Measurements from ENCODE around the gene PFN3. TPM values are rescaled to one million over a fixed set of nuclear protein-coding genes. Genes with fewer than 3 reads are reported as not detected.
A peak's percentile ranks its signal among the peaks of the same experiment; 100 is the strongest.
"Not testable (repeated sequence)": the region's sequence is repeated elsewhere in the genome, so short reads cannot be mapped to it uniquely, and the experiment has no call there.

PFN3 gene
- total RNA-seq, 2 experiments from 2014 or later: not detected

GRCh38 chr5:177420472-177420871 is 20.0 kb upstream of the PFN3 start:
- H3K4me1 Mint-ChIP-seq (ENCODE audit: low read depth): peaks cover 22% of the 10 kb centered on the region
- POLR2A ChIA-PET: interaction anchor here (0.6 kb wide), 1 partner anchor 14 kb away, joined by 3 read pairs; no protein-coding TSS in a partner anchor
- H3K9me3 Mint-ChIP-seq (ENCODE audit: insufficient read depth); ATAC-seq; CTCF ChIA-PET; H3K27ac Mint-ChIP-seq; H3K4me3 Mint-ChIP-seq; H3K27me3 Mint-ChIP-seq (ENCODE audit: low read depth); H3K36me3 Mint-ChIP-seq (ENCODE audit: low read depth); DNase-seq: not testable (repeated sequence)

- Mint-ChIP-seq H3K4me1 (ENCODE audit: low read depth) (peaks cover 14% of the 10 kb centered on the region), H3K27ac (no peak overlapping the region), H3K27me3 (ENCODE audit: low read depth) (no peaks in the 10 kb centered on the region), H3K36me3 (ENCODE audit: low read depth) (no peaks in the 10 kb centered on the region), H3K9me3 (ENCODE audit: insufficient read depth) (no peaks in the 10 kb centered on the region), H3K4me3 (no peak overlapping the region)
- ChIA-PET POLR2A (interaction anchor here (0.7 to 1.0 kb wide), 2 partner anchors 25 to 27 kb away, joined by 3 read pairs; no protein-coding TSS in a partner anchor), CTCF (interaction anchor here (1.6 kb wide), 2 partner anchors 16 to 28 kb away, joined by 4 to 5 read pairs; no protein-coding TSS in a partner anchor)
- ATAC-seq: no peak
- DNase-seq: no peak
These were observed 18.6 kb upstream of the PFN3 start for GRCh38 chr5:177419046-177419445.

- ATAC-seq; H3K27me3 Mint-ChIP-seq (ENCODE audit: low read depth); DNase-seq; H3K27ac Mint-ChIP-seq; H3K4me3 Mint-ChIP-seq; H3K36me3 Mint-ChIP-seq (ENCODE audit: low read depth); H3K9me3 Mint-ChIP-seq (ENCODE audit: insufficient read depth): not testable (repeated sequence)
- H3K4me1 Mint-ChIP-seq (ENCODE audit: low read depth): peaks cover 26% of the 10 kb centered on the region
- CTCF ChIA-PET: interaction anchor here (1.2 to 5.9 kb wide), 2 partner anchors 13 to 14 kb away, joined by 3 to 50 read pairs; no protein-coding TSS in a partner anchor
- POLR2A ChIA-PET: interaction anchor here (0.6 to 1.4 kb wide), 3 partner anchors 9 to 16 kb away, joined by 3 to 5 read pairs (median 3); partner anchors contain the start of gene GRK6
These were observed 16.6 kb upstream of the PFN3 start for GRCh38 chr5:177417081-177417480.

- H3K27ac Mint-ChIP-seq: no peak overlapping the region
- ChIA-PET CTCF (interaction anchor here (0.9 to 5.9 kb wide), 8 partner anchors 8 to 87 kb away, joined by 3 to 50 read pairs (median 4); partner anchors contain the start of genes GRK6 and PRR7), POLR2A (interaction anchor here (0.6 kb wide), 1 partner anchor 68 kb away, joined by 3 read pairs; no protein-coding TSS in a partner anchor)
- no peak for ATAC-seq
- no peaks in the 10 kb centered on the region for H3K27me3 Mint-ChIP-seq (ENCODE audit: low read depth)
- no peaks in the 10 kb centered on the region for H3K9me3 Mint-ChIP-seq (ENCODE audit: insufficient read depth)
- peaks cover 43% of the 10 kb centered on the region for H3K4me1 Mint-ChIP-seq (ENCODE audit: low read depth)
- H3K36me3 Mint-ChIP-seq (ENCODE audit: low read depth): no peaks in the 10 kb centered on the region
- DNase-seq: no peak
- H3K4me3 Mint-ChIP-seq: no peak overlapping the region
These were observed 14.0 kb upstream of the PFN3 start for GRCh38 chr5:177414481-177414880.

GRCh38 chr5:177412603-177413233 is 12.3 kb upstream of the PFN3 start:
- ChIA-PET POLR2A (no interaction called here), CTCF (interaction anchor here (1.0 to 5.9 kb wide), 4 partner anchors 9 to 43 kb away, joined by 3 to 50 read pairs (median 4); no protein-coding TSS in a partner anchor)
- peak overlapping the region; percentile 10 for H3K4me3 Mint-ChIP-seq
- no peaks in the 10 kb centered on the region for H3K27me3 Mint-ChIP-seq (ENCODE audit: low read depth)
- no peaks in the 10 kb centered on the region for H3K9me3 Mint-ChIP-seq (ENCODE audit: insufficient read depth)
- H3K36me3 Mint-ChIP-seq (ENCODE audit: low read depth): no peaks in the 10 kb centered on the region
- ATAC-seq (peak; percentile 38), DNase-seq (no peak)
- peaks cover 46% of the 10 kb centered on the region for H3K4me1 Mint-ChIP-seq (ENCODE audit: low read depth)
- H3K27ac Mint-ChIP-seq: peak overlapping the region; percentile 65

- ATAC-seq (no peak), DNase-seq (no peak)
- peaks cover 5% of the 10 kb centered on the region for H3K27me3 Mint-ChIP-seq (ENCODE audit: low read depth)
- no peaks in the 10 kb centered on the region for H3K9me3 Mint-ChIP-seq (ENCODE audit: insufficient read depth)
- no peak overlapping the region for H3K4me3 Mint-ChIP-seq
- POLR2A ChIA-PET: interaction anchor here (1.4 kb wide), 1 partner anchor 17 kb away, joined by 5 read pairs; the partner anchor contains the start of gene GRK6
- peak overlapping the region; percentile 47 for H3K27ac Mint-ChIP-seq
- CTCF ChIA-PET: interaction anchor here (1.9 to 2.2 kb wide), 2 partner anchors 20 to 45 kb away, joined by 11 to 12 read pairs; no protein-coding TSS in a partner anchor
- H3K4me1 Mint-ChIP-seq (ENCODE audit: low read depth): peaks cover 60% of the 10 kb centered on the region
- H3K36me3 Mint-ChIP-seq (ENCODE audit: low read depth): no peaks in the 10 kb centered on the region
These were observed 10.1 kb upstream of the PFN3 start for GRCh38 chr5:177410575-177410974.

GRCh38 chr5:177409043-177409801 is 8.8 kb upstream of the PFN3 start, which contains the start of gene F12:
TSS of gene F12 (minus strand) at chr5:177409564. CDS start at chr5:177409527, 37 bp downstream.
- Mint-ChIP-seq H3K27ac (peak within 1 kb of the TSS; percentile 47), H3K9me3 (ENCODE audit: insufficient read depth) (no peaks in the 10 kb centered on the region), H3K36me3 (ENCODE audit: low read depth) (no peaks in the 10 kb centered on the region), H3K4me3 (no peak within 1 kb of the TSS), H3K4me1 (ENCODE audit: low read depth) (peaks cover 67% of the 10 kb centered on the region), H3K27me3 (ENCODE audit: low read depth) (peaks cover 5% of the 10 kb centered on the region)
- ATAC-seq (no peak), DNase-seq (no peak)
- POLR2A ChIA-PET: interaction anchor here (0.7 to 1.8 kb wide), 5 partner anchors 17 to 109 kb away, joined by 3 to 8 read pairs (median 4); partner anchors contain the start of gene GRK6
- CTCF ChIA-PET: interaction anchor here (0.7 to 8.8 kb wide), 11 partner anchors 17 to 91 kb away, joined by 3 to 270 read pairs (median 8); no protein-coding TSS in a partner anchor

GRCh38 chr5:177405805-177406204 is 5.3 kb upstream of the PFN3 start:
- Mint-ChIP-seq H3K36me3 (ENCODE audit: low read depth) (no peaks in the 10 kb centered on the region), H3K4me3 (peak overlapping the region; percentile 36), H3K27ac (peak overlapping the region; percentile 64), H3K9me3 (ENCODE audit: insufficient read depth) (no peaks in the 10 kb centered on the region), H3K27me3 (ENCODE audit: low read depth) (peaks cover 21% of the 10 kb centered on the region), H3K4me1 (ENCODE audit: low read depth) (peaks cover 58% of the 10 kb centered on the region)
- POLR2A ChIA-PET: interaction anchor here (1.2 to 5.2 kb wide), 6 partner anchors 16 to 49 kb away, joined by 3 to 54 read pairs (median 8); partner anchors contain the start of gene GRK6
- ATAC-seq: no peak
- peak; percentile 53 for DNase-seq
- CTCF ChIA-PET: interaction anchor here (0.7 to 8.8 kb wide), 11 partner anchors 9 to 96 kb away, joined by 3 to 337 read pairs (median 50); partner anchors contain the start of genes GRK6, PDLIM7 and PRR7

- Mint-ChIP-seq H3K27me3 (ENCODE audit: low read depth) (peaks cover 21% of the 10 kb centered on the region), H3K27ac (peak overlapping the region; percentile 64), H3K4me1 (ENCODE audit: low read depth) (peaks cover 54% of the 10 kb centered on the region), H3K4me3 (peak overlapping the region; percentile 78), H3K9me3 (ENCODE audit: insufficient read depth) (no peaks in the 10 kb centered on the region), H3K36me3 (ENCODE audit: low read depth) (no peaks in the 10 kb centered on the region)
- ATAC-seq (no peak), DNase-seq (no peak)
- ChIA-PET CTCF (interaction anchor here (0.7 to 8.8 kb wide), 16 partner anchors 10 to 111 kb away, joined by 3 to 337 read pairs (median 22); partner anchors contain the start of genes DDX41, GRK6, MXD3 and PDLIM7), POLR2A (interaction anchor here (1.1 to 5.2 kb wide), 8 partner anchors 21 to 110 kb away, joined by 3 to 54 read pairs (median 8); partner anchors contain the start of gene GRK6)
These were observed 4.9 kb upstream of the PFN3 start for GRCh38 chr5:177405312-177405711.

- ATAC-seq (no peak), DNase-seq (no peak)
- Mint-ChIP-seq H3K4me3 (peak overlapping the region; percentile 78), H3K9me3 (ENCODE audit: insufficient read depth) (no peaks in the 10 kb centered on the region), H3K27me3 (ENCODE audit: low read depth) (peaks cover 21% of the 10 kb centered on the region), H3K27ac (peak overlapping the region; percentile 64), H3K36me3 (ENCODE audit: low read depth) (no peaks in the 10 kb centered on the region), H3K4me1 (ENCODE audit: low read depth) (peaks cover 53% of the 10 kb centered on the region)
- ChIA-PET POLR2A (interaction anchor here (1.1 to 5.2 kb wide), 10 partner anchors 15 to 111 kb away, joined by 3 to 54 read pairs (median 15); partner anchors contain the start of genes GRK6 and PRR7), CTCF (interaction anchor here (0.6 to 8.8 kb wide), 31 partner anchors 10 to 114 kb away, joined by 3 to 337 read pairs (median 13); partner anchors contain the start of genes DBN1, DDX41, GRK6 and LMAN2)
These were observed 4.2 kb upstream of the PFN3 start for GRCh38 chr5:177404641-177405179.

Data from activated CD8-positive, alpha-beta T cell treated with anti-CD3 and anti-CD28 coated beads, Interleukin-2, amount 10 ng/mL, durations not matched to agents 7 days and 5 days (primary cell).